ENCODE measurements around the gene ALG12. TPM values are rescaled to one million over a fixed set of nuclear protein-coding genes. Genes with fewer than 3 reads are reported as not detected.

ALG12 gene
- total RNA-seq, 2 donors from 2014 or later, result 11.7 to 13.6 TPM

DNA sequence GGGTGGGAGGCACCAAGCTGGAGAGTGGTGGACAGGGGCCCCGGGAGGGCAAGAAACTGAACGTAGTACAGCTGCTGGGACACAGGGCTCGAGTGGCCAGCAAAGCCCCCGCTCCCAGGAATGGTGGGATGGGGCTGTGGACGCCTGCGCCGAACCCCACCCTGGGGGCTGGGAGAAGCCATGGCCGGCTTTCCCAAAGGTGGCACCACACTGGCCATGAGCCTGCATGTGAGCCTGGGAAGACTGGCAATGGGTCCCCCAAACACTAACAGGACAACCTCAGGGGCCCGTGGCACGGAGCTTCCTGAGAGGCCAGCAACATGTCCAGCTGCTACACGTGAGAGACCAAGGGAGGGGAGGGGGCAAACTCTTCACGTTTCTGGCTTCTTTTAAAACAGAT lies 4.0 kb downstream of the ALG12 start:
- no peak for DNase-seq
- no peaks in the 10 kb centered on the region for H3K27me3 Mint-ChIP-seq (ENCODE audit: low read depth)
- H3K9me3 Mint-ChIP-seq, result no peaks in the 10 kb centered on the region
- H3K36me3 Mint-ChIP-seq (ENCODE audit: insufficient read depth in 2 of 2), result no peaks in the 10 kb centered on the region
- no peak for ATAC-seq (replicated peaks in 1 of 2)
- no peak overlapping the region for H3K27ac Mint-ChIP-seq
- H3K4me3 Mint-ChIP-seq, result no peak overlapping the region
- H3K4me1 Mint-ChIP-seq (ENCODE audit: low read depth), result peaks cover 12% of the 10 kb centered on the region

DNA sequence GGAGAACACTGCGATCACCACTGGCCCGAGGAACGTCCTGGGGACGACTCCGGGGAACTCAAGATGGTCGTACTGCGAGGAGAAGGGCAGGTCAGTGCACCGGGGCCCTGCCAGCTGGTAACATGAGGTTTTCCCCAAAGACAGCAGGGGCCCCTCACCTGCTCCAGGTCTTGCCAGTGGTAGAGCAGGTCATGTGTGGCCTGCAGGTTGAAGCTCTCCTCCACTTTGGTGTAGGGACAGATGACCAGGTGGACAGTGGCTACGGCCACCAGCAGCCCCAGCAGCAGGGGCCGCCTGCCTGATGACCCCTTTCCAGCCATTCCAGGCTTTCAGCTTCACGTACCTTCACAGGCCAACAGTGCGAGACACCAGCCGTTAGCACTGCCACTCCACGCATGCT lies 4.8 kb downstream of the ALG12 start:
- Mint-ChIP-seq H3K27ac (no peak overlapping the region), H3K27me3 (ENCODE audit: low read depth) (no peaks in the 10 kb centered on the region), H3K4me3 (no peak overlapping the region), H3K9me3 (no peaks in the 10 kb centered on the region), H3K4me1 (ENCODE audit: low read depth) (peaks cover 12% of the 10 kb centered on the region), H3K36me3 (ENCODE audit: insufficient read depth in 2 of 2) (no peaks in the 10 kb centered on the region)
- no peak for ATAC-seq (replicated peaks in 1 of 2)
- no peak for DNase-seq

- Mint-ChIP-seq H3K4me1 (ENCODE audit: low read depth) (peaks cover 12% of the 10 kb centered on the region), H3K9me3 (no peaks in the 10 kb centered on the region), H3K27ac (no peak overlapping the region), H3K27me3 (ENCODE audit: low read depth) (no peaks in the 10 kb centered on the region), H3K36me3 (ENCODE audit: insufficient read depth in 2 of 2) (no peaks in the 10 kb centered on the region), H3K4me3 (no peak overlapping the region)
- DNase-seq (no peak), ATAC-seq (replicated peaks in 1 of 2) (no peak)
These were observed 5.2 kb downstream of the ALG12 start for GRCh38 chr22:49913026-49913425.

DNA sequence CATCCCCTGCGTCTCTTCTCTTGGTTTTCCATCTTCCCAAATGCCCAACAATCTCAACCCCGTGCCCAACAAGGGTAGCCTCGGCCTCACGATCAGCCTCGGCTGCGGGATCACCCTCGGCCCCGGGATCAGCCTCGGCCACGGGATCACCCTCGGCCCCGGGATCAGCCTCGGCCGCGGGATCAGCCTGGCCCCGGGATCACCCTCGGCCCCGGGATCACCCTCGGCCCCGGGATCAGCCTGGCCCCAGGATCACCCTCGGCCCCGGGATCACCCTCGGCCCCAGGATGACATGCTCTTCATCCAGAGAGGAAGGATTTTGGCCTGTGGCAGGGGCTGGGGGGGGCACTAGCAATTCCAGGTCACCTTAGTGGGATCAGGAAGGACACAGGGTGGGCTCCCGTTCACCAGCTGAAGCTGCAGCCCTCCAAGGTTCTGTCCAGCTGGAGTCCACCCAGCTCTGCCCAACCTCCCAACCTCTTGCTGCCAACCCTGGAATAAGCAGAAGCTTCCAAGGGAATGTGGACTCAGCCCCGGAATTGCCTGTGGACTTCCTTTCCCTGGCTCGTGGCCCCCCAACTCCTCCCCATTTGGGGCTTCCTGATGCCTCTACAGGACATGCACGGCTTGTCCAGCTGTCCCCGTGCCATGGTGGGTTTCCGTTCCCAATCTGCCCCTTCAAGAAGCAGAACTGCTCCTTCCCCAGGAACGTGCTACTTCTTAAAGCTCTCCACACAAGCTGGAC lies 6.2 kb downstream of the ALG12 start:
- ATAC-seq (replicated peaks in 1 of 2) (no peak), DNase-seq (no peak)
- peaks cover 7% of the 10 kb centered on the region for H3K4me1 Mint-ChIP-seq (ENCODE audit: low read depth)
- no peaks in the 10 kb centered on the region for H3K27me3 Mint-ChIP-seq (ENCODE audit: low read depth)
- H3K9me3 Mint-ChIP-seq, result no peaks in the 10 kb centered on the region
- no peak overlapping the region for H3K4me3 Mint-ChIP-seq
- H3K27ac Mint-ChIP-seq, result no peak overlapping the region
- H3K36me3 Mint-ChIP-seq (ENCODE audit: insufficient read depth in 2 of 2), result peaks cover 0 to 7% of the 10 kb centered on the region in 2 donors

DNA sequence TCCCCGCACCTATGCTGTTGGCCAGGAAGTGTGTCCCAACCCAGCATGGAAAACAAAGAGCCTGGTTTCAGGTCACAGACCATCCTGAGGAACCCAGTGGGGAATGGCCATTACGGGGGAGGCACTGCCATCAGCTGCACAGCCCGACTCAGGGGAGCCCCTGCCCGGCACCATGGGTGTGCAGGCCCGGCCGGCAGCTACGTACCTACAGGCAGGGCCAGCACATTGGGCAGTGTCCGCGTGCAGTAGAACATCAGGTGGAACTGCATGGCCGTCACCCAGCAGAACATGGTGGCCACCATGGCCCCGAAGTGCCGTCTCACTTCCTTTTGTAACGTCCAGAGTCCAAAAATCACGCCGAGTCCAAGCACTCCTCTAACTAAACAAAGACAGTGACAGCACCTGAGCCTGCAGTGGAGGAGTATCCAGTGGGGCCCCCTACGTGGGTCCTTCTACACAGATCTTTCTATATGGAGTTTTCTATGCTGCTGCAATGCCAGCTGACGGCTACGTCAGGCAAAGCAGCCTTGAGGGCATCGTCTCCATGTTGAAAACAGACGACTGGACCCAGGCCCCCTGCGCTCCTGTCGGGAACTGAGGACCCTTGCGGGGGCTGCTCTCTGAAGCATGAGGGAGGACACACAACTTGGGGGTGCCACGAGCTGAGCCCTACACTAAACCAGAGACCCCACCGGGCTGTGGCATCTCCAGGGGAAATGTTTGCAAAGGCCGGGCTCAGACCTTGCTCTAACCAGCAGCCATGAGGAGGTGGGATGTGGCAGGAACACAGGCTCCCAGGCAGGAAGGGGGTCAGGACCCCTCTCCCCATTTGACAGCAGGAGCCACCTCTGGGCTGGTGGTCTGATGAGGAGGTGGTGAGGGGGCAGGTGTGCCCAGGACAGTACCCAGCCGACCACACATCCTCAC lies 7.7 kb downstream of the ALG12 start:
- H3K27me3 Mint-ChIP-seq (ENCODE audit: low read depth), result no peaks in the 10 kb centered on the region
- H3K27ac Mint-ChIP-seq, result no peak overlapping the region
- no peaks in the 10 kb centered on the region for H3K9me3 Mint-ChIP-seq
- no peak overlapping the region for H3K4me3 Mint-ChIP-seq
- peaks cover 0 to 7% of the 10 kb centered on the region in 2 donors for H3K36me3 Mint-ChIP-seq (ENCODE audit: insufficient read depth in 2 of 2)
- DNase-seq (no peak), ATAC-seq (replicated peaks in 1 of 2) (no peak)
- no peaks in the 10 kb centered on the region for H3K4me1 Mint-ChIP-seq (ENCODE audit: low read depth)

GRCh38 chr22:49909476-49910205 lies 8.6 kb downstream of the ALG12 start:
- Mint-ChIP-seq H3K4me3 (no peak overlapping the region), H3K9me3 (no peaks in the 10 kb centered on the region), H3K4me1 (ENCODE audit: low read depth) (no peaks in the 10 kb centered on the region), H3K27ac (no peak overlapping the region), H3K36me3 (ENCODE audit: insufficient read depth in 2 of 2) (peaks cover 0 to 7% of the 10 kb centered on the region in 2 donors), H3K27me3 (ENCODE audit: low read depth) (no peaks in the 10 kb centered on the region)
- DNase-seq, result no peak
- no peak for ATAC-seq (replicated peaks in 1 of 2)

GRCh38 chr22:49907807-49908206 lies 10.4 kb downstream of the ALG12 start:
- Mint-ChIP-seq H3K27me3 (ENCODE audit: low read depth) (no peaks in the 10 kb centered on the region), H3K36me3 (ENCODE audit: insufficient read depth in 2 of 2) (peaks cover 3 to 7% of the 10 kb centered on the region in 2 donors), H3K4me1 (ENCODE audit: low read depth) (no peaks in the 10 kb centered on the region), H3K9me3 (peaks cover 0 to under 1% of the 10 kb centered on the region in 2 donors), H3K27ac (no peak overlapping the region), H3K4me3 (no peak overlapping the region)
- no peak for DNase-seq
- ATAC-seq (replicated peaks in 1 of 2), result no peak

DNA sequence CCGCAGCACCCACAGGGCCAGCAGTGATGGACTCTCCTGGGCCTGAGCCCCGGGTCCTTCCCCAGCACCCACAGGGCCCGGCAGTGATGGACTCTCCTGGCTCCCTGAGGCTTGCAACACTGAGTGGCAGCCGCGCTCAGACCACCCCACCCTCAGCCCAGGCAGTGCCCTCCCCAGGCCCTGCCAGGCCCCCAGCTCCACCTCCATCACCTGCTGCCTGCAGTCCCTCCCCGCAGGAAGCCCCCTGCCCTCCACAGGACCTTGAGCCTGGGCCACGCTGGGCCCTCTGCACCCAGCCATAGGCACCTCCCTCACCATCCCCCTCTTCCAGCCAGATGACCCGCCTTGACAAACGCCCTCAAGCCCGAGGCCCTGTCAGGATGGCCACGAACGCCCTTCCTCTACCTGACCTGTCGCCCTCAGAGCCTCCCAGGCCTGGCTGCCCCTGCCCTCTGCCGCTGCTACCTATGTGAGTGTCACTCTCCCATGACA lies 11.4 kb downstream of the ALG12 start:
- H3K4me3 Mint-ChIP-seq, result no peak overlapping the region
- peaks cover 0 to 10% of the 10 kb centered on the region in 2 donors for H3K9me3 Mint-ChIP-seq
- peaks cover 8 to 12% of the 10 kb centered on the region in 2 donors for H3K36me3 Mint-ChIP-seq (ENCODE audit: insufficient read depth in 2 of 2)
- H3K4me1 Mint-ChIP-seq (ENCODE audit: low read depth), result no peaks in the 10 kb centered on the region
- H3K27me3 Mint-ChIP-seq (ENCODE audit: low read depth), result no peaks in the 10 kb centered on the region
- no peak for DNase-seq
- H3K27ac Mint-ChIP-seq, result no peak overlapping the region
- no peak for ATAC-seq (replicated peaks in 1 of 2)

- H3K27ac Mint-ChIP-seq, result no peak overlapping the region
- DNase-seq, result no peak
- peaks cover 0 to 16% of the 10 kb centered on the region in 2 donors for H3K9me3 Mint-ChIP-seq
- H3K27me3 Mint-ChIP-seq (ENCODE audit: low read depth), result no peaks in the 10 kb centered on the region
- no peak overlapping the region for H3K4me3 Mint-ChIP-seq
- H3K36me3 Mint-ChIP-seq (ENCODE audit: insufficient read depth in 2 of 2), result peaks cover 13 to 19% of the 10 kb centered on the region in 2 donors
- ATAC-seq (replicated peaks in 1 of 2), result no peak
- no peaks in the 10 kb centered on the region for H3K4me1 Mint-ChIP-seq (ENCODE audit: low read depth)
These were observed 12.0 kb downstream of the ALG12 start for GRCh38 chr22:49906071-49906798.

GRCh38 chr22:49905465-49905864 lies 12.8 kb downstream of the ALG12 start:
- Mint-ChIP-seq H3K36me3 (ENCODE audit: insufficient read depth in 2 of 2) (peaks cover 15 to 21% of the 10 kb centered on the region in 2 donors), H3K4me3 (no peak overlapping the region), H3K27me3 (ENCODE audit: low read depth) (no peaks in the 10 kb centered on the region), H3K9me3 (peaks cover 0 to 16% of the 10 kb centered on the region in 2 donors), H3K27ac (no peak overlapping the region), H3K4me1 (ENCODE audit: low read depth) (no peaks in the 10 kb centered on the region)
- DNase-seq (no peak), ATAC-seq (replicated peaks in 1 of 2) (no peak)

- H3K27me3 Mint-ChIP-seq (ENCODE audit: low read depth), result no peaks in the 10 kb centered on the region
- ATAC-seq (replicated peaks in 1 of 2) (no peak), DNase-seq (no peak)
- H3K9me3 Mint-ChIP-seq, result peaks cover 0 to 16% of the 10 kb centered on the region in 2 donors
- H3K4me3 Mint-ChIP-seq, result no peak overlapping the region
- H3K27ac Mint-ChIP-seq, result no peak overlapping the region
- H3K4me1 Mint-ChIP-seq (ENCODE audit: low read depth), result no peaks in the 10 kb centered on the region
- H3K36me3 Mint-ChIP-seq (ENCODE audit: insufficient read depth in 2 of 2), result peaks cover 15 to 21% of the 10 kb centered on the region in 2 donors
These were observed 14.2 kb downstream of the ALG12 start for GRCh38 chr22:49904040-49904369.

DNA sequence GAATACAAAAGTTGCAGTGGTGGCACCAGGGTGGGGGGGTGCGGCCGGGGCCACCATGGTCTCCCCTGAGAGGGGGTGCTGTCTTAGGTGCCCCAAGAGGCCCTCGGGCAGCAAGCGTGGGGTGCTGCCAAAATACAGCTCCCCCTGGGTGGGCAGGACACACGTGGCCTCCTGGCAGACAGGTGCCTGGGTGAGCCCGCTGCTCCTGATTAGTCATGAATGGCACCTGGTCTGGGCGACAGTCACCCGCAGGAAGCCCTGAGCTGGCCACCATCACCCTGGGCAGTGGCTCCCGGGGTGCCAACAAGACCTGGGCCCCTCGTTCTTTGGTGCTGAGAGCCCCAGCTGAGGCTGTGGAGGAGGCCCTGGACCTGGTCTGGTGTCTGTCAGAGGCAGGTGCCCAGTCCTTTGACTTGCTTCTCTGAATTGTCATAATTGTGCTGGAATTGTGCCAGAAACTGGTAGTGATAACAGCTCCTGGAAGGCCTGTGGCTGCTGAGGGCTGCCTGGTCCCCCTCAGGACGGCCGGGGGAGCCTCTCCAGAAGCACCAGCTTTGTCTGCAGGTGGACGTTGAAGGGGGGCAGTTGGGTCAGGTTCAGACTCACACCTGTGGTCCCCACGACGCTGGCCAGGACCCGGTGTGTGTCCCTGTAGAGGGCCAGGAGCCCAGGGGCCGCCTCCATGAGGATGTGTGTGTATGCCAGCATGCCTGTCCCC lies 14.8 kb downstream of the ALG12 start:
- Mint-ChIP-seq H3K9me3 (peaks cover 0 to 16% of the 10 kb centered on the region in 2 donors), H3K4me1 (ENCODE audit: low read depth) (no peaks in the 10 kb centered on the region), H3K4me3 (no peak overlapping the region), H3K27me3 (ENCODE audit: low read depth) (no peaks in the 10 kb centered on the region), H3K27ac (no peak overlapping the region), H3K36me3 (ENCODE audit: insufficient read depth in 2 of 2) (peaks cover 15 to 21% of the 10 kb centered on the region in 2 donors)
- ATAC-seq (replicated peaks in 1 of 2), result no peak
- no peak for DNase-seq
